ENCODE data around the gene PUSL1.
A peak's percentile ranks its signal among the peaks of the same experiment; 100 is the strongest.
"Not testable (repeated sequence)": the region's sequence is repeated elsewhere in the genome, so short reads cannot be mapped to it uniquely, and the experiment has no call there.

The PUSL1 gene

GRCh38 chr1:1314678-1315335 is 6.4 kb downstream of the PUSL1 start:
- TF ChIP-seq CTCF (IDR thresholded peaks at IDR 0.05; ENCODE audit: insufficient read depth, low read depth, low read length, missing control alignments), result no peak
- no peak for DNase-seq (ENCODE audit: low read depth)
- no peak overlapping the region for H3K4me3 ChIP-seq (ENCODE audit: low read length)

- TF ChIP-seq CTCF (IDR thresholded peaks at IDR 0.05; ENCODE audit: insufficient read depth, low read depth, low read length, missing control alignments), result no peak
- DNase-seq (ENCODE audit: low read depth), result no peak
- no peak overlapping the region for H3K4me3 ChIP-seq (ENCODE audit: low read length)
Measured at GRCh38 chr1:1315435-1315954, 7.1 kb downstream of the PUSL1 start.

GRCh38 chr1:1316199-1316598 is 7.8 kb downstream of the PUSL1 start:
- not testable (repeated sequence) for DNase-seq (ENCODE audit: low read depth); H3K4me3 ChIP-seq (ENCODE audit: low read length)

- no peak for DNase-seq (ENCODE audit: low read depth)
- no peak for TF ChIP-seq CTCF (IDR thresholded peaks at IDR 0.05; ENCODE audit: insufficient read depth, low read depth, low read length, missing control alignments)
- no peak overlapping the region for H3K4me3 ChIP-seq (ENCODE audit: low read length)
Measured at GRCh38 chr1:1317420-1317819, 9.0 kb downstream of the PUSL1 start.

- H3K4me3 ChIP-seq (ENCODE audit: low read length), result no peak overlapping the region
- TF ChIP-seq CTCF (IDR thresholded peaks at IDR 0.05; ENCODE audit: insufficient read depth, low read depth, low read length, missing control alignments), result no peak
- DNase-seq (ENCODE audit: low read depth), result peak; percentile 91
Measured at GRCh38 chr1:1318131-1318652, 9.8 kb downstream of the PUSL1 start.

- DNase-seq (ENCODE audit: low read depth), result no peak
Measured at GRCh38 chr1:1318777-1319645, 10.6 kb downstream of the PUSL1 start.

More at GRCh38 chr1:1318777-1319645, 10.6 kb downstream of the PUSL1 start:
- H3K4me3 ChIP-seq (ENCODE audit: low read length), result no peak overlapping the region
- no peak for TF ChIP-seq CTCF (IDR thresholded peaks at IDR 0.05; ENCODE audit: insufficient read depth, low read depth, low read length, missing control alignments)

All from epithelial cell of esophagus (primary cell).